GM19025 (cell line): ENCODE measurements around the gene EEF1AKMT3.
A peak's percentile ranks its signal among the peaks of the same experiment; 100 is the strongest.

Experiments
- ATAC-seq: cut with Tn5 transposase; IDR thresholded peaks from one replicate; pipeline ENCODE4 v1.9.1; 2021; ENCODE audit warnings: mild to moderate bottlenecking, low read depth, moderate library complexity; ENCODE audit not compliant: unreplicated experiment

Gene EEF1AKMT3

DNA sequence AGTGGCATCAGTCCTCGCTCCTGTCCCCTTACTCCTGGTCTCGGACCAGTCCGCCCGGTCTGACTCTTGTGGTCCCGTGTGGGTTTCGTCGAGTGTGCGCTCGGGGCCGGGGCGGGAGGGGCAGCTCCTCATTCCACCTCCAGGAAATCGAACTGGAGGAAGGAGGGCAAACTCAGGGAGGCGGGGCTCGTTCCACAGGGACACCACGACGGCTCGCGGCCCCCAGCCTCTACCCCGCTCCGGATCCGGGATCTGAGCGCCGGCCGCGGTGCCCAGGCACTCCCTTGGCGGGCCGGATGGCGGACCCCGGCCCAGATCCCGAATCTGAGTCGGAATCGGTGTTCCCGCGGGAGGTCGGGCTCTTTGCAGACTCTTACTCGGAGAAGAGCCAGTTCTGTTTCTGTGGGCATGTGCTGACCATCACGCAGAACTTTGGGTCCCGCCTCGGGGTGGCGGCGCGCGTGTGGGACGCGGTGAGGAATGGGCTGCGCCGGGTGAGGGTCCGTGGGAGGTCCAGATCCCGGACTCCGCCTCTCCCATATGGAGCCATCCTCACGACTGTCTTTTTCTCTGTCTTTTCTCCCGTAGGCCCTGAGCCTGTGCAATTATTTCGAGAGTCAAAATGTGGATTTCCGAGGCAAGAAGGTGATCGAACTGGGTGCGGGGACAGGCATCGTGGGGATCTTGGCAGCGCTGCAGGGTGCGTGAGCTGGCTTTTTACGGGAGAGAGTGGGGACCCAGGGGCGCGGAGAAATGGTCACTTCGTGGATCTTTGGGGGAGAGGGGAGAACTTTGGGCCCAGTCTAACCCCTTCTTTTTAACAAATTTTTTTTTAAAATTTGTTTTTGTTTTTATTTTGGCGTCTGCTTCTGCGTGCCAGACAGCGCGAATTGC, at the start of gene EEF1AKMT3:
EEF1AKMT3 (plus strand) TSS at position 186 of the 894 bp plus-strand sequence; CDS start at position 297, 111 bp downstream.
- ATAC-seq, result peak; percentile 28

DNA sequence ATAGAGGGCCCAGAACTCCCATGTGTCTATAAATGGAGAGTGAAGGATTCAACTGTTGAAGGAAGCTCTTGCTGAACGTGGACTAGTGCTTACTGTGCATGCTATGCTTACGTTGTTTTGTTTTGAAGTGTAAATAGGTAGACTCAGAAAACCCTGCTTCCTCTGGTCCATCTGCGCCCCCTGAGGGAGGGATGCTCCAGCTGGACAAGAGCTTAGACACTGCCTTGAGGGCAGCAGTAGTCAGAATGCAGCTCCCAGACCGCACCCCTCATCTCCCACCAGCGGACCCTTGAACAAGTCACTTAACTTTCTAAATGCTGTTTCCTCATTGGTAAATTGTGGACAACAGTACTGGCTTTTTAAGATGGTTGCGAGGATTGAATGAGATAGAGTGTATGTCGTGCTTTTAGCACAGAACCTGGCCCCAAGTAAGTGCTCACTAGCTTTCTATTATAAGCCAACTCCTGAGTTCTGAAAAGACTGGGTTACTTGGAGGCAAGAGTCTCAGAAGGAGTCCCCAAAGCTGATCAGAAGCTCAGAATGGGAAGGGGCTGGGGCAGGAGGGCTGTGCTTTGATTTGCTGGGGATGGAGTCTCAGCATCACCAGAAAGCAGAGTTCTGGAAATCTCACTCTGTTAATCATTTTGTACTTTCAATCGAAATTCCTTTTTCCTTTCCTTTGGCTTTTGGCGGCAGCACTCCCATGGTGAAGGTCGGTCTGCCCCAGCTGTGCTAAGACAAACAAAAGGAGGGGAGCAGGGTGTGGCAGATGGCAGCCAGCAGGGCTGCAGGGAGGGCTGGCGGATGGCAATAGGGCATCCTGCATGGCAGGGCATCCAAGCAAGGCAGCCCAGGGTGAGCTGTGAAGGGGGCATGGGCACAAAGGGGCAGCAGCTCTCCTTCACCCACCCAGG, 49.4 kb upstream of the EEF1AKMT3 start:
- no peak for ATAC-seq

DNA sequence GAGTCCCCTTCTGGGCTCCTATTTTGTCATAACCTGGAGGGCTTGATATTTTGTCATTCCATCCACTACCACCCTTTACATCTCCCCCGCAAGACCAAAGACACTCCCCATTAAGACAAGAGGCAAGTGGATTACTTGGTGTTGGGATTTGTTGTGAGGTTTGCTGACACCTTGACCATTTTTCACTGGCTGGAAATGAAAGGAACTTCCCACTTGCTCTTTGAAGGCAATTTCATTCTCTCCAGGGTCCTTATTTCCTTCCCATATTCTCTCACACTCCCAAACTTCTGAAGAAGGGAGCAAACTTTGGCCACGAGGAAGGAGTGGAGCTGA, 48.8 kb upstream of the EEF1AKMT3 start:
- ATAC-seq, result no peak

DNA sequence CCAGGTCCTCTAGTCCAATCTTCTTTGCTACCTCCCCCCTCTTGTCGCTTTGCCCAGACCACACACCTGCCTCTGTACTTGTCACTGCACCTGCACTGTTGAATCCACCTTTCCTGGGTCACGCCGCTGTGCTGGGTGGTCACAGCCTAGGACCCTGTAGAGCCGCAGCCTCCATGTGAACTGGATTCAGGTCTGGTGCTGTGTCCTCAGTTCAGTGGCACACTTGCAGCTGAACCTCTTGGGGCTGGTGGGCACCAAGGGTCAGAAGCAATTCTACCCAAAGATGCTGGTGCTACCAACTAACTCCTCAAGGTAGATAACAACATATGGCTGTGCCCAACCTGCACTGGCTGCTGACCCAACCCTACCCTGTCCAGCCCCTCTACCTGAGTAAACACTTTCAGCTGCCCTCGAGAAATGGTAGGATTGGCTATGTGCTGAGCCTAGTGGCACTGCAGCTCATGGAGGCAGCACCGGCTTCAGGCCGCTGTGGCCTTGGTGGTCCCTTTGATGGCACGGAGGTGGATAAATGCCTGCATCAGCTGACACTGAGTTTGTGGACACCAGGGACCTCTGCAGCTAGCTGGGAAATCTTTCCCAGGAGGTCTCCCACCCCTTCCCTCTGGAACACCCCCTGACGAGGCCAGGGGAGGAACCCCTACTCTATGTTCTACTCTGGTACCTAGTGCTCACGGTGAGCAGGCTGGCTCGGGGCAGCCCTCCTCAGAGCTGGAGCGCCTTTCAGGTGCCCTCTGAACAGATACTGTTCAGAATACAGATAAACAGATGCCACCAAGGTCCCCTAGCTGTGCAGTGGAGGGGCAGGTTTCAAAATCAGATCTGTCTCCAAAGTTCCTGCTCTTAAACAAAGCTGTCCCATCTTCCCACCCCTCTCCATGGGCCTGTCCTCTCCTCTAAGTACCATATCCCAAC, 48.1 kb upstream of the EEF1AKMT3 start:
- no peak for ATAC-seq

DNA sequence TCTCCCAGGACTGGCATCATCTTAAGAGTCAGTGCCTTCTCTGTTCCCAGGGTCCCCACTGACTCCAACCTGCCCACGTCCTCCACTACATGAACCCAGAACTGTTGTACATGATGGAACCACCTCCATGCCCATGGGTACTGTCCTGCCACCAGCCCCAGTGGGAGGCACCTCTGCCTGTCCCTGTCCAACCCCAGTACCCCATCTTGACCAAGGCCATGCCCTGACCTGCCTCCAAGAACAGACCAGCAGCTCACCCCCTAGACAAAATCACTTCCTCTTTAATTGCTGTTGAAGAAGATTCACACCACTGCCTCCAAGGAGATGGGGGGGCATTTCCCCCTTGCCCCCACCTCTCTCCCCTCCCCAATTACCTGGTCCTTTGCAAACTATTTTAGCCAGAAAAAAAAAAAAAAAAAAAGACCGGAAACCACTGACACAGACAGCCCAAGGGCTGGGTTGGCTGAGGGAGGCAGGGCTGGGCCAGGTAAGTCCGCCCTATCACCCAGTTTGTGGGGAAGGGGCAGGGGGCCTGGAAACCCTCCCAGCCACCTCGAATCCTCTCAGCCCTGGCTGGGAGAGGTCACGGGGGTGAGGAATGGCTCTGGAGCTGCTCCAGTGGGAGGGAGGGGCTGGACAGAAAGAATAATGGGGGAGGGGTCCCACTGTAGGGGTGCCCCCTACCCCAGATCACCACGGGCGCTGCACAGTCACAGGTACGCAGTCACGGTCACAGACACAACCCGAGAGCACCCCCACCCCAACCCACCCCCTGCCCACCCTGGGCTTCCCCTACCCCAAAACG, 47.3 kb upstream of the EEF1AKMT3 start:
- ATAC-seq, result no peak

DNA sequence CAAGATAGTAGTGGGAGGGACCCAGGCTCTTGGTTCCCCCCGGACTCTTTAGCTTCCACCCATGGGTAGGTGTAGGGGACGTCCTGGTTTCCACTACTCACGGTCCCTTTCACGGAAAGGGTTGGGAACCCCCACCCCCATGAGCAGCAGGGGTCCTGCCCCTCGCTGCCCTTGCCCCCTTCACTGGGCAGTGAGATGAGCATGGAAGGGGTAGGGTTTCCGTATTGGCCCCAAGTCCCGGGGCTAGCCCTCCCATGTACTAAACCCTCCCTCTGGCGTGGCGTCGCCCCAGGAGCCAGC, 46.6 kb upstream of the EEF1AKMT3 start:
- no peak for ATAC-seq

DNA sequence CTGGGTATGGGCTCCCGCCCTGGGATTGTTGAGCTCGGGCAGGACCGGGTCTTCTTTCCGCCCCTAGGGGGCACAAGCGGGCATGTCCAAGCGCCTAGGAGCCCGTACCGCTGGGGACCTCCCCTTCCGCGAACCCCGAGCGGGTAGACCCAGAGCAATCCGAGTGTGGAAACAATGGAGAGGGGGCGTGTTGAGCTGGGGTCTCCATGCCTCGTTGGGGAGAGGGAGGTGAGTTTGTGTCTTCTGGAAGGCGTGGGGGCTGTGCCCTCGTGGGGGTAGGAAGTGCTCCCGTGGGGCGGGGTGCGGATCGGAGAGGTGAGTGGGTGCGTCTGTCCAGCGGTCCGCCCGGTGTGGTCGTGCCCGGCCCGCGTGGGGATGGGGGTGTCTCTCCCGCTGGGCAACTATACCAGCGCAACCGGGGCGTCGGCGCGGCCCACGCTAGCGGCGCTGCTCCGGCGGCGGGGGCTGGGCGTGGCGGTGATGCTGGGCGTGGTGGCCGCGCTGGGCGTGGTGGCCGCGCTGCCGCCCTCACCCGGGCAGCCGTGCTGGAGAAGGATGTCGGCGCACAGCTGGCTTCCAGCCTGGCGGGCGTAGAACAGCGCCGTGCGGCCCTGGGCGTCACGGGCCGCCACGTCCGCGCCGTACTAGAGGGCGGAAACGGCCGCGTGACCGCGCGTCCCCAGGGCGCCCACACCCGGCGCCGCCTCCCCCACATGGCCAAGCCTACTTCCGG, 46.1 kb upstream of the EEF1AKMT3 start:
- no peak for ATAC-seq

DNA sequence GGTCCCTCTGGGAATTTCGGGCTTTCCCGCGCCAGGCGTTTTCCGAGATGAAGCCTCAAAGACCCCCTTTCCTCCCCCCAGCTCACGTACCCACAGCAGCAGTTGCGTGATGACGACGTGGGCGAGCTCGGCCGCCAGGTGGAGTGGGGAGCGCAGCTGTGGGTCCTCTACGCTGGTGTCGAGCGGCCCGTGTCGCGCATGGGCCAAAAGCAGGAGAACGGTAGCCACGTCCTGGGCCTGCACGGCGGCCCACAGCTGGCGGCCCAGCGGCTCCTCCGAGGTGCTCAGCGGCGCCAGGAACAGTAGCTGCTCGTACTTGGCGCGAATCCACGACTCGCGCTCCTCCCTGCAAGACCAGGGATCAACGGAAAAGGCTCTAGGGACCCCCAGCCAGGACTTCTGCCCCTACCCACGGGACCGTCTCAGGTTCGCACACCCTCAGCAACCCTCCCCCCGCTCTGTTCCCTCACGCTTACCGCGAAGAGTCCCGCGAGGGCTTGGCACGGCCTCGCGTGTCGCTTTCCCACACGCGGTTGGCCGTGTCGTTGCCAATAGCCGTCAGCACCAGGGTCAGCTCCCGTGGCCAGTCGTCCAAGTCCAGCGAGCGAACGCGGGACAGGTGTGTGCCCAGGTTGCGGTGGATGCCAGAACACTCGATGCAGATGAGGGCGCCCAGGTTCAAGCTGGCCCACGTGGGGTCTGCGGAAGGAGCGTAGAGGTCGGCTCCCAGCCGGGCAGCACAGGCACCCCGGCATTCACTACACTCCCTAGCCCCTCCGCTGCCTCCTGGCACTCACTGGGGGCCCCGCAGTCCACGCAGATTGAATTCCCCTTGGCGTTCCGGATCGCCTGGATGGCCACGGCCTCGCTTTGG, 45.3 kb upstream of the EEF1AKMT3 start:
- ATAC-seq, result no peak

DNA sequence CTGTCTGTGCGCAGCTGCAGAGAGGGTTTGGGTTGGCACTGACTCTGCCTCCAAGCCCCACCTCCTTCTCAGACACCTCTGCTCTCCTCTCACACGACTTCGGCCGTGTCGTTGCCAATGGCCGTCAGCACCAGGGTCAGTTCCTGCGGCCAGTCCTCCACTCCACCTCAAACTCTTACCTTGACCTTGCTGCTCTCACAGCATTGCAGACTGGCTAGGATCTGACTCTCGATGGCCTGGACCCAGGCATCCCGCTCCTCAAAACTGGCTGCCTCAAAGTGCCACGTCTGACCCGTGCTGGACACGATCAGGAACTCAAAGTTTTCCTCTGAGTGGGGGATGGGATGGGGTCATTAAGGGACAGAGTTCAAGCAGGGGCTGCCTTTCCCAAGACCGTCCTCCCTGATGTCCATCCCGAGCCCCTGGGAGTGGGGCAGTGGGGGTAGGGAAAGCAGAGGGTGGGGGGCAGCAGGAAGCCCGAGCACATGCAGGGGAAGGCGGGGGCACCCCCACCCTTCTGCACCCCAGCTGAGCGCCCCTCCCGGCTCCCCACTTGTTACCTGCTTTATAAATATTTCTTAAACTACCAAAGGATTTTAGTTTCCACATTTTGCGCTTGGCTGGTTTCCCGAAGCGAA, 44.5 kb upstream of the EEF1AKMT3 start:
- no peak for ATAC-seq

DNA sequence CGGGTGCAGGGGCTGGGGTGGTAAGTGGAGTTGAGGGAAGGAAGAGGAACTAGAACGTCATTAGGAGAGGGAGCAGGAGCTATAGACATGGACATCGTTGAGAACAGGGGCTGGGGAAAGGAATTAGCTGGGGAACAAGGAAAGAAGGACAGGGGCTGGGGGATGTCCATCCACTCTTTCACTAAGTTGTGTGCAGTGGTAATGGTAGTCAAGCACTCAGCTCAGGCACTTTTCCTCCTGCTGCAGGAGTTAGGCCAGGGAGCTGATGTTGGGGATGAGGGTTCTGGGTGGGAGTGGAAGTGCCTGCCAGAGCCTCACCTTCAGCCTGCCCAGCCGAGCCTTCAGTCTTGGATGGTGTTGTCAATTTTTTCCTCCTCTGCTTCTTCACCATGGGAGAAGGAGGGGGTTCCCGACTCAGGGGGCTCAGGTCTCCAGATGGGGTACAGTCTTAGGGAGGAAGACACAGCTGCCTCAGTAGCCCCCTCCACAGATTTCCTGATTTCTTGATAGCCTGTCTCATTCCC, 43.0 kb upstream of the EEF1AKMT3 start:
- no peak for ATAC-seq

DNA sequence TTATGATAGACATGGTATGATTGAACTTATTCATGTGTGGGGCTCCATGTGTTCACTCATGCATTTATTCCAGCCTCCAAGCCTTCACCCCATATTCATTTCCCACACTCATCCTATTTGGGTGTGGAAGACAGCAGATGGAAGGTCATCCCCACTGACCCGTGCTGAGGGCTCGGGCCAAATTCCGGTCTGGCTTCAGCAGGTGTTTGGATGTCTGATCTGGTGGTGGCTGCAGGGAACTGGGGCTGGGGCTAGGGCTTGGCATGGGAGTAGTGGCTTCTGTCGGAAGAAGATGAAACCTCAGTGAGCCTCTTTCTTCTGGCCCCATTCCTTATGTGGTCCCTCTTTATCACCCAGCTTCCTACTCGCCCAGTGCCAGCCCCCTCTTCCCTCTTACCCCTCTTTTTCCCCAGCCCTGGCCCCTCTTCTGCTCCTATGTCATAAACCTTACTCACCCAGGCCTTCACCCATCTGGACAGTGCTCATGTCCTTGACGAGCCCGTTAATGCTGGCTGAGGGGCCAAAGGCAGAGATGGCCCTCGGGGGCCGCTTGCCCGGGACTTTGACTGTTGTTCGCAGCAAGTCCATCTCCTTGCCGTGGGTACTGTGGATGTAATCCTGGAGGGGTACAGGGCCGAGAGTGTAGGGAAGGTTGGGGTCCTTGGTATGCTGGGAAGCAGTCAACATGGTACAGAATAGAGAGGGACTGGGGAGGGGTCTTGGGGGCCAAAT, 41.9 kb upstream of the EEF1AKMT3 start:
- no peak for ATAC-seq

DNA sequence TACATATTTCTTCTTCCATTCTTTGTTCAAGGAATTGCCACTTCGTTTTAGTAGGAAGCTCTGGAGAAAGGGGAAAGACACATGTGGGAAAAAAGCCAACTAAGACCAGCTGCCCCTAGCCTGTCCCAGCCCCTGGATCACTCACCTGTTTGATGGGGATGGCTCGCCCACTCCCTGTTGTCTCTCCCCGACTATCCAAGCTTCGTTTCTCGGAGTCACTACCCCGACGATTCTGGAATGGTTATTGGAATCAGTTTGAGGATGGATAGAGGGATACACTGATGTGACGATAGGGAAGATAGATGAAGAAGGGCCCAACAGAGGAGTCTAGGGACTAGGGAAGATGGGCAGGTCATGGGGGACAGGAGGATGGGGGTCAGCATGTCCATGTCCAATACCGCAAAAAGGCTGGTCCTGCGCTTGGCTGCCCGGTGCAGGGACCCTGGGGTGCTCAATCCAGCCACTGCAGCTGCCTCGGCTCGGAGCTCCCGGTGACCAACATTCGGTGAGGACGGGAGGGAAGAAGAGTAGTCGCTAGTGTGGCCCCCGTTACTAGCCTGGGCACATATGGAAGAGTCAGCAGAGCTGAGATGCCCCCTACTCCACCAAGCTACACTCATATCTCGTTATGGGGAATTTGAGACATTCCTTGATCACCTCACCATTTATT, 40.9 kb upstream of the EEF1AKMT3 start:
- ATAC-seq, result no peak

DNA sequence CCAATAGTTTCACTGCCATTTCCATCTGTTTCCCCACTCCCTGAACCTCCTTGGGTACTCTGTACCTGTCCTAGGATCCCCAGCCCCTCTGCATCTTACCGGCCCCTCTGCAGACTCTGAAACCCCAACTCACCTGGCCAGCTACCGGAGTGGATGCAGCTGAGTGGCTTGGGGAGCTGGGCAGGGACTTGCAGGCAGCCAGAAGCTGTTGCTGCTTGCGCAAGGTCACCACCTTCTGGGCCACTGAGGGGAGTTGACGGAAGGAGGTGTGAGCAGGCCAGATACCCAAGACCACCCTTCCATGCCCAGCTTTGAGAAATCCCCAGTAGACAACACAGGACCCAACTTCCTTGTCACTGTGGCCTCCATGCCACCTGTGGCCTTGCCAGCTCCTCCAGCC, 40.1 kb upstream of the EEF1AKMT3 start:
- no peak for ATAC-seq

DNA sequence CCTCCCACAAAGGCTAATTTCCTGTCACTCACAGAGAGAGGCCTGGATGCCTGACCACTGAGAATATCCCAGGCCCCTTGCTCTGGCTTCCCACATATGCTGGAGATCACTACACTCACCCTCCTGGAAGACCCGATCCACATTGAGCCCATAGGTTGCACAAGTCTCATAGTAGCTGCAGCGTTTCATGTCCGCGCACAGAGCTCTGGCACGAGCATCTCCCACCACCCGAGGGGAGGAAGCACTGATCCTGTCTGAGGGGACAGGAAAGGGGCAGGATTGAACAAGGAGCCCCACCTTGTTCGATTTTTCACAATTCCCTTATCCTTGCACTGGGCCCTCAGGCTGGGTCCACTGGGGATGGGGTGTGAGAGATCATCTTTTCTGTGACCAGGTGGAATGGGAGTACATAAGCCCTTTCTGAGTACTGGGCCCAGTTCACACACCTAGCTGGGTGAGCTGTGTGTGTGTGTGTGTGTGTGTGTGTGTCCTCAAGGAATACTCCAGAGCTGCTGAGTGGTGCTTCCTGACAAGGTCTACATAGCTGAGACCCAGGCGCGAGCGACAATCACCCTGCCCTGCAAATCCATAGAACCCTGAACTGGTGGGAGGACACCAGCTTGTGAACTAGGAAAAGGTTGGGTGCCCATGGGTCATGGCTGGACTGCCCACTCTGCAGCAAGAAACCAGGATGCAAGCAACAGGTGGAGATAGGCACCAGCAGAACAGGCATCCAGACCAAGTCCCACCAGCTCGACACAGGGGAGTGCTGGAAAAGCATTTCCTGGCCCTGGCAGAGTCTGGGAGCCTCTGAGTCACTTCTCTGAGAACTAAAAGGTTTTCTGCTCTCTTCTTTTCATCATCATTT, 39.5 kb upstream of the EEF1AKMT3 start:
- no peak for ATAC-seq

DNA sequence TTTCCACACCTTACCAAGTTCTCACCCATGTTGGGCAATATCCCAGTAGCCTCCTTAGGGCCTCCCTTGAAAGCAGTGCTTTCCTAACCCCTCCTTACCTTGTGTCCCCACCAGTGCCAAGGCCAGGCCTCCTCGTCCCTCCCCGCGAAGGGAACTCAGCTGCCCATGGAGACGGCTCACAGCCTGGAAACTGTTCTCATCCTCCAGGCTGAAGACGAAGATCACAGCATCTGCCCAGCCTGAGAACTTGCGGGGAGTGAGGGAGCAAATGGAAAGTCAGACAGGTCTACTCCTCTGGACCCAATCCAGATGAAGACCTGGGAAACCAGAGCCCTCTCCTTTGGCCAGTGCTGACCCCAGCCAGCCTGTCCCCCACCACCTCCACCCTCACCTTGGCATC, 38.5 kb upstream of the EEF1AKMT3 start:
- no peak for ATAC-seq
